Neural cell (in vitro differentiated cells): ENCODE results near the gene SCLY.

Experiments
- TF ChIP-seq, protein P1 (sequence below): fragments of 450-650 bp; IDR thresholded peaks from 2 replicates; pipeline ENCODE4 v1.5.1; 2014; ENCODE audit warnings: antibody characterized with exemption, mild to moderate bottlenecking, moderate library complexity; ENCODE audit not compliant: poor library complexity, severe bottlenecking
- TF ChIP-seq, protein P2 (sequence below): IDR thresholded peaks from 2 replicates; pipeline ENCODE4 v1.6.1; 2012; ENCODE audit warnings: borderline replicate concordance

DNA sequence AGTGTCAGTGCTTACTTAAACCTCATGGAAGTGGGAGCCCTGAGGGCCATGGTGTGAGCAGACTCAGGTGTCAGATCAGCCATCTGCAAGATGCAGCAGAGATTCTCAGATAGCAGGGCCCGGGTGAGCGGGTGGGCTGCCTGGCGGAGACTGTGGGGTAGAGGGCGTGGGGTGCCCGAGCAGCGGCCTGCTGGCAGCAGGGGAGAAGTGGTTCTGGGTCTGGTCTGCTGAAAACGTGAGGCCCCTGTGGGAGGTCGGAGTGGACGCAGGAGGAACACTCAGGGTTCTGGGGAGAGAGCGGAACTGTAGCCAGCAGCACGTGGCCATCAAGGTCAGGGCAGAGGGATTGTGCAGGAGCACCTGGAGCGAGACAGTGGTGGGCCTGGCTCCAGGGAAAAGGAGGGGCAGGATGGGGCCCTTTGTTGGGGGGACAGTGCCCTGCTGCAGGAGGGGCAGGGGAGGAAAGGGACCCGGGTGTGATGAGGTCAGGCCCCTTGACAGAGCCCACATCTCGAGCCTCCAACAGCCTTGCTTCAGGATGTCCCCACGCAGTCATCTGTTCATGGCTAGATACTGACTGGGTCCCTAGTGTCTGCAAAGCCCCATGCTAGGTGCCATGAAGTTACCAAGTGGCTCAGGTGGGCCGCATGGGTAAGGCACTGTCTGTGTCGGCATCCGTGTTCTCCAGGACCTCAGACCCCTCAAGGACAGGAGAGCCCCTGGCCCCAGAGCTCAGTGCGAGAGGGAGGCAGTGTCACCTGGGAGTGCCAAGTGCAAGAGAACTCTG, 36.6 kb downstream of the SCLY start:
- TF ChIP-seq, protein P1, sequence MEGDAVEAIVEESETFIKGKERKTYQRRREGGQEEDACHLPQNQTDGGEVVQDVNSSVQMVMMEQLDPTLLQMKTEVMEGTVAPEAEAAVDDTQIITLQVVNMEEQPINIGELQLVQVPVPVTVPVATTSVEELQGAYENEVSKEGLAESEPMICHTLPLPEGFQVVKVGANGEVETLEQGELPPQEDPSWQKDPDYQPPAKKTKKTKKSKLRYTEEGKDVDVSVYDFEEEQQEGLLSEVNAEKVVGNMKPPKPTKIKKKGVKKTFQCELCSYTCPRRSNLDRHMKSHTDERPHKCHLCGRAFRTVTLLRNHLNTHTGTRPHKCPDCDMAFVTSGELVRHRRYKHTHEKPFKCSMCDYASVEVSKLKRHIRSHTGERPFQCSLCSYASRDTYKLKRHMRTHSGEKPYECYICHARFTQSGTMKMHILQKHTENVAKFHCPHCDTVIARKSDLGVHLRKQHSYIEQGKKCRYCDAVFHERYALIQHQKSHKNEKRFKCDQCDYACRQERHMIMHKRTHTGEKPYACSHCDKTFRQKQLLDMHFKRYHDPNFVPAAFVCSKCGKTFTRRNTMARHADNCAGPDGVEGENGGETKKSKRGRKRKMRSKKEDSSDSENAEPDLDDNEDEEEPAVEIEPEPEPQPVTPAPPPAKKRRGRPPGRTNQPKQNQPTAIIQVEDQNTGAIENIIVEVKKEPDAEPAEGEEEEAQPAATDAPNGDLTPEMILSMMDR: no peak
- TF ChIP-seq, protein P2, sequence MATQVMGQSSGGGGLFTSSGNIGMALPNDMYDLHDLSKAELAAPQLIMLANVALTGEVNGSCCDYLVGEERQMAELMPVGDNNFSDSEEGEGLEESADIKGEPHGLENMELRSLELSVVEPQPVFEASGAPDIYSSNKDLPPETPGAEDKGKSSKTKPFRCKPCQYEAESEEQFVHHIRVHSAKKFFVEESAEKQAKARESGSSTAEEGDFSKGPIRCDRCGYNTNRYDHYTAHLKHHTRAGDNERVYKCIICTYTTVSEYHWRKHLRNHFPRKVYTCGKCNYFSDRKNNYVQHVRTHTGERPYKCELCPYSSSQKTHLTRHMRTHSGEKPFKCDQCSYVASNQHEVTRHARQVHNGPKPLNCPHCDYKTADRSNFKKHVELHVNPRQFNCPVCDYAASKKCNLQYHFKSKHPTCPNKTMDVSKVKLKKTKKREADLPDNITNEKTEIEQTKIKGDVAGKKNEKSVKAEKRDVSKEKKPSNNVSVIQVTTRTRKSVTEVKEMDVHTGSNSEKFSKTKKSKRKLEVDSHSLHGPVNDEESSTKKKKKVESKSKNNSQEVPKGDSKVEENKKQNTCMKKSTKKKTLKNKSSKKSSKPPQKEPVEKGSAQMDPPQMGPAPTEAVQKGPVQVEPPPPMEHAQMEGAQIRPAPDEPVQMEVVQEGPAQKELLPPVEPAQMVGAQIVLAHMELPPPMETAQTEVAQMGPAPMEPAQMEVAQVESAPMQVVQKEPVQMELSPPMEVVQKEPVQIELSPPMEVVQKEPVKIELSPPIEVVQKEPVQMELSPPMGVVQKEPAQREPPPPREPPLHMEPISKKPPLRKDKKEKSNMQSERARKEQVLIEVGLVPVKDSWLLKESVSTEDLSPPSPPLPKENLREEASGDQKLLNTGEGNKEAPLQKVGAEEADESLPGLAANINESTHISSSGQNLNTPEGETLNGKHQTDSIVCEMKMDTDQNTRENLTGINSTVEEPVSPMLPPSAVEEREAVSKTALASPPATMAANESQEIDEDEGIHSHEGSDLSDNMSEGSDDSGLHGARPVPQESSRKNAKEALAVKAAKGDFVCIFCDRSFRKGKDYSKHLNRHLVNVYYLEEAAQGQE: no peak
